OCI-LY1 (cell line): ENCODE results near the gene METAP1.

ENCODE experiments used
- H2AFZ ChIP-seq: fragments of 200-600 bp; sonication (generic), shearing (Covaris generic); 2 replicates; pipeline ENCODE4 v1.6.0; 2014; ENCODE audit warnings: antibody characterized with exemption, mild to moderate bottlenecking, low read length
- H3F3A ChIP-seq: fragments of 200-600 bp; sonication (generic), shearing (Covaris generic); 2 replicates; pipeline ENCODE4 v1.6.0; 2014; ENCODE audit warnings: mild to moderate bottlenecking, antibody characterized with exemption, low read length, moderate library complexity; ENCODE audit not compliant: insufficient read depth
- H3K27ac ChIP-seq: fragments of 200-600 bp; sonication (generic); 2 replicates; pipeline ENCODE4 v1.5.1; 2014; ENCODE audit warnings: low read length, mixed run types, mild to moderate bottlenecking, low read depth; ENCODE audit not compliant: poor library complexity, severe bottlenecking
- H3K27me3 ChIP-seq: fragments of 200-600 bp; sonication (generic); 2 replicates; pipeline ENCODE4 v1.6.0; 2014; ENCODE audit warnings: antibody characterized with exemption, mild to moderate bottlenecking, low read length, moderate library complexity; ENCODE audit not compliant: insufficient read depth
- H3K36me3 ChIP-seq: fragments of 200-600 bp; sonication (generic); 2 replicates; pipeline ENCODE4 v1.6.1; 2014; ENCODE audit warnings: mild to moderate bottlenecking, antibody characterized with exemption, low read length, moderate library complexity, mixed read lengths; ENCODE audit not compliant: insufficient read depth
- H3K4me1 ChIP-seq: fragments of 200-600 bp; sonication (generic); 2 replicates; pipeline ENCODE4 v1.5.1; 2014; ENCODE audit warnings: mild to moderate bottlenecking, low read length, moderate library complexity; ENCODE audit not compliant: insufficient read depth, severe bottlenecking
- H3K4me2 ChIP-seq: fragments of 200-600 bp; sonication (generic), shearing (Covaris generic); 2 replicates; pipeline ENCODE4 v1.6.1; 2014; ENCODE audit warnings: low read length
- H3K4me3 ChIP-seq: fragments of 200-600 bp; sonication (generic); 2 replicates; pipeline ENCODE4 v1.5.1; 2014; ENCODE audit warnings: low read length, low read depth, mild to moderate bottlenecking, mixed read lengths; ENCODE audit not compliant: poor library complexity, severe bottlenecking
- H3K79me2 ChIP-seq: fragments of 200-600 bp; shearing (Covaris generic); 2 replicates; pipeline ENCODE4 v1.6.1; 2016; ENCODE audit warnings: mixed run types, low read length, mixed read lengths; ENCODE audit not compliant: insufficient read depth
- H3K9ac ChIP-seq: fragments of 200-600 bp; sonication (generic), shearing (Covaris generic); 2 replicates; pipeline ENCODE4 v1.6.1; 2014; ENCODE audit warnings: mild to moderate bottlenecking, low read length, mixed read lengths
- H3K9me2 ChIP-seq: fragments of 200-600 bp; sonication (generic), shearing (Covaris generic); 2 replicates; pipeline ENCODE4 v1.6.1; 2014; ENCODE audit warnings: low read depth, mild to moderate bottlenecking, low read length, mixed read lengths
- H3K9me3 ChIP-seq: fragments of 200-600 bp; shearing (Covaris generic); 2 replicates; pipeline ENCODE4 v1.6.1; 2014; ENCODE audit warnings: low read length, mixed read lengths
- H4K20me1 ChIP-seq: fragments of 200-600 bp; sonication (generic), shearing (Covaris generic); 2 replicates; pipeline ENCODE4 v1.6.0; 2016; ENCODE audit warnings: mild to moderate bottlenecking, low read length; ENCODE audit not compliant: insufficient read depth
- CTCF ChIP-seq: fragments of 200-600 bp; sonication (generic), shearing (Covaris generic); IDR thresholded peaks from 2 replicates; pipeline ENCODE4 v1.5.1; 2017; ENCODE audit warnings: mild to moderate bottlenecking, antibody characterized with exemption, low read length, moderate library complexity, mixed read lengths
- EZH2 ChIP-seq: fragments of 200-600 bp; sonication (generic), shearing (Covaris generic); IDR thresholded peaks from 2 replicates; pipeline ENCODE4 v1.8.0; 2017; ENCODE audit warnings: borderline replicate concordance, mixed run types, mild to moderate bottlenecking, antibody characterized with exemption, low read length, moderate library complexity, mixed read lengths

Gene METAP1

GRCh38 chr4:99052902-99053301 is 57.4 kb downstream of the METAP1 start:
- no peaks in the 10 kb centered on the region for H3F3A ChIP-seq
- H3K36me3 ChIP-seq = peaks cover 70% of the 10 kb centered on the region
- H3K4me1 ChIP-seq = no peaks in the 10 kb centered on the region
- H3K27ac ChIP-seq = no peak overlapping the region
- no peaks in the 10 kb centered on the region for H3K79me2 ChIP-seq
- H2AFZ ChIP-seq = no peak overlapping the region
- no peaks in the 10 kb centered on the region for H3K9me2 ChIP-seq
- no peak for TF ChIP-seq CTCF
- TF ChIP-seq EZH2 = no peak
- no peak overlapping the region for H3K4me3 ChIP-seq
- H3K4me2 ChIP-seq = no peak overlapping the region
- H4K20me1 ChIP-seq = no peaks in the 10 kb centered on the region
- no peaks in the 10 kb centered on the region for H3K27me3 ChIP-seq
- no peak overlapping the region for H3K9ac ChIP-seq
- no peaks in the 10 kb centered on the region for H3K9me3 ChIP-seq

GRCh38 chr4:99054428-99054994 is 59.0 kb downstream of the METAP1 start:
- H3K27ac ChIP-seq = no peak overlapping the region
- TF ChIP-seq EZH2 = no peak
- TF ChIP-seq CTCF = no peak

GRCh38 chr4:99058228-99058627 is 62.7 kb downstream of the METAP1 start:
- Histone ChIP-seq H4K20me1 (no peaks in the 10 kb centered on the region), H3F3A (no peaks in the 10 kb centered on the region), H3K79me2 (no peaks in the 10 kb centered on the region), H3K27ac (no peak overlapping the region), H3K4me2 (no peak overlapping the region), H3K9ac (no peak overlapping the region), H3K9me3 (no peaks in the 10 kb centered on the region), H3K4me3 (no peak overlapping the region), H3K27me3 (no peaks in the 10 kb centered on the region), H3K4me1 (peaks cover 12% of the 10 kb centered on the region), H3K9me2 (no peaks in the 10 kb centered on the region), H3K36me3 (peaks cover 61% of the 10 kb centered on the region), H2AFZ (no peak overlapping the region)
- TF ChIP-seq CTCF (no peak), EZH2 (no peak)

More at GRCh38 chr4:99054428-99054994, 59.0 kb downstream of the METAP1 start:
- H3K27me3 ChIP-seq = no peaks in the 10 kb centered on the region
- H3K4me3 ChIP-seq = no peak overlapping the region
- H3K79me2 ChIP-seq = no peaks in the 10 kb centered on the region
- H3K36me3 ChIP-seq = peaks cover 70% of the 10 kb centered on the region
- H3K4me2 ChIP-seq = no peak overlapping the region
- no peaks in the 10 kb centered on the region for H3F3A ChIP-seq
- H3K4me1 ChIP-seq = no peaks in the 10 kb centered on the region
- H3K9ac ChIP-seq = no peak overlapping the region
- no peaks in the 10 kb centered on the region for H3K9me2 ChIP-seq
- no peaks in the 10 kb centered on the region for H4K20me1 ChIP-seq
- no peak overlapping the region for H2AFZ ChIP-seq
- H3K9me3 ChIP-seq = no peaks in the 10 kb centered on the region
